Loucy (cell line): ENCODE measurements around the gene MTLN.
"Not testable (repeated sequence)": the region's sequence is repeated elsewhere in the genome, so short reads cannot be mapped to it uniquely, and the experiment has no call there.

Experiments used
- H2AFZ ChIP-seq: fragments of 200-600 bp; sonication (generic); 2 replicates; pipeline ENCODE4 v1.6.0; 2016; ENCODE audit warnings: antibody characterized with exemption, mild to moderate bottlenecking, low read length, moderate library complexity
- H3F3A ChIP-seq: fragments of 200-600 bp; 2 replicates; pipeline ENCODE4 v1.6.0; 2016; ENCODE audit warnings: antibody characterized with exemption, low read depth, mild to moderate bottlenecking
- H3K27me3 ChIP-seq: fragments of 200-600 bp; sonication (generic); 2 replicates; pipeline ENCODE4 v1.6.1; 2014; ENCODE audit warnings: low read length, mild to moderate bottlenecking; ENCODE audit not compliant: insufficient read depth, poor library complexity, severe bottlenecking
- H3K36me3 ChIP-seq: fragments of 200-600 bp; sonication (generic); 2 replicates; pipeline ENCODE4 v1.6.1; 2016; ENCODE audit warnings: low read length; ENCODE audit not compliant: insufficient read depth
- H3K4me1 ChIP-seq: fragments of 200-600 bp; sonication (generic); 2 replicates; pipeline ENCODE4 v1.5.1; 2014; ENCODE audit warnings: low read length, mild to moderate bottlenecking; ENCODE audit not compliant: insufficient read depth, poor library complexity, severe bottlenecking
- H3K4me2 ChIP-seq: fragments of 200-600 bp; sonication (generic); 2 replicates; pipeline ENCODE4 v1.6.0; 2014; ENCODE audit warnings: antibody characterized with exemption, low read length, low read depth, mild to moderate bottlenecking; ENCODE audit not compliant: poor library complexity, severe bottlenecking
- H3K4me3 ChIP-seq: fragments of 200-600 bp; sonication (generic); 2 replicates; pipeline ENCODE4 v1.5.1; 2014; ENCODE audit warnings: low read length, mild to moderate bottlenecking, mixed read lengths; ENCODE audit not compliant: poor library complexity, severe bottlenecking
- H3K79me2 ChIP-seq: fragments of 200-600 bp; sonication (generic); 2 replicates; pipeline ENCODE4 v1.6.1; 2014; ENCODE audit warnings: low read length; ENCODE audit not compliant: insufficient read depth
- H3K9ac ChIP-seq: fragments of 200-600 bp; sonication (generic); 2 replicates; pipeline ENCODE4 v1.6.0; 2014; ENCODE audit warnings: mild to moderate bottlenecking, low read depth, low read length, moderate library complexity; ENCODE audit not compliant: poor library complexity, severe bottlenecking
- H3K9me2 ChIP-seq: fragments of 200-600 bp; sonication (generic); replicated peaks from 2 replicates; pipeline ENCODE4 v1.6.1; 2016; ENCODE audit warnings: low read depth, low read length, mixed read lengths
- H3K9me3 ChIP-seq: fragments of 200-600 bp; sonication (generic); 2 replicates; pipeline ENCODE4 v1.6.1; 2014; ENCODE audit warnings: mild to moderate bottlenecking, antibody characterized with exemption, low read length, low read depth; ENCODE audit not compliant: insufficient read depth
- H4K20me1 ChIP-seq: fragments of 200-600 bp; sonication (generic); 2 replicates; pipeline ENCODE4 v1.6.0; 2014; ENCODE audit warnings: antibody characterized with exemption, low read length, mild to moderate bottlenecking; ENCODE audit not compliant: insufficient read depth, poor library complexity, severe bottlenecking
- EZH2phosphoT487 ChIP-seq: fragments of 200-600 bp; IDR thresholded peaks from 2 replicates; pipeline ENCODE4 v1.6.1; 2018; ENCODE audit warnings: antibody characterized with exemption, mild to moderate bottlenecking, moderate library complexity, borderline replicate concordance
- TF ChIP-seq, protein P1 (sequence below): fragments of 200-600 bp; sonication (generic); conservative IDR thresholded peaks from 2 replicates; pipeline ENCODE4 v1.5.1; 2014; ENCODE audit warnings: mild to moderate bottlenecking, antibody characterized with exemption, low read length

The MTLN gene

DNA sequence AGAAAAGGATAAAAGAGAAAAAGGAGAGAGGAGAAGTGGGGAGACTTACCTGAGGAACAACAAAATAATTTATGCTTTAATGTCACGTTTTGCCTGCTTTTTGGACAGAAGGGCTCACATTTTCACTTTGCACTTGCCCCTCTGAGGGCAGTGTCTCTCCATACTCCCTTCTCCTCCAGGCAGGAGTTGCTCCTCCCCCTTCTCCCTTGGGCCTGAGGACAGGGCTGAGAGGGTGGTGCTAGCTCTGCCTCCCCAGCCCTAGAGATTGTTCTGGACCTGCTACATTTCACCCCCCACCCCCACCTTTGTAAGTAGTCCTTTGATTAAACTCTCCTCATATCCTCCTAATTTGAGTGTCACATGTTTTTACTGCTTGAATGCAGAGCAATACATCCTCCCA is 17.5 kb upstream of the MTLN start:
- H3K9me3 ChIP-seq, H3K9me2 ChIP-seq, H3K4me3 ChIP-seq, H3K36me3 ChIP-seq, H3K4me1 ChIP-seq, H3K4me2 ChIP-seq, H3K79me2 ChIP-seq, H3F3A ChIP-seq, H2AFZ ChIP-seq, H3K9ac ChIP-seq, H4K20me1 ChIP-seq, H3K27me3 ChIP-seq: not testable (repeated sequence)

DNA sequence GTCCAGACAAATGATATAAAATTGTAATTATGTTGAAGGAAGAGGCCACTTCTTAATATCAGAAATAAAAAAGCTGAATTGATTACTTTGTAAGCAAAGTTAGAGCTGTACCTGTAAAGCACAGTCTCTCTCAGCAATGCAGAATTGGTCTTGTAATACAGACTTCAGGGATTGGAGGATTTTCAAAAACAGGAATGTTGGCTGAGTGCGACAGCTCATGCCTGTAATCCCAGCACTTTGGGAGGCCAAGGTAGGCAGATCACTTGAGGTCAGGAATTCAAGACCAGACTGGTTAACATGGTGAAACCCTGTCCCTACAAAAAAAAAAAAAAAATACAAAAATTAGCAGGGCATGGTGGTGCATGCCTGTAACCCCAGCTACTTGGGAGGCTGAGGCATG is 10.3 kb upstream of the MTLN start:
- not testable (repeated sequence) for H3K4me3 ChIP-seq, H3K4me2 ChIP-seq, H3F3A ChIP-seq

DNA sequence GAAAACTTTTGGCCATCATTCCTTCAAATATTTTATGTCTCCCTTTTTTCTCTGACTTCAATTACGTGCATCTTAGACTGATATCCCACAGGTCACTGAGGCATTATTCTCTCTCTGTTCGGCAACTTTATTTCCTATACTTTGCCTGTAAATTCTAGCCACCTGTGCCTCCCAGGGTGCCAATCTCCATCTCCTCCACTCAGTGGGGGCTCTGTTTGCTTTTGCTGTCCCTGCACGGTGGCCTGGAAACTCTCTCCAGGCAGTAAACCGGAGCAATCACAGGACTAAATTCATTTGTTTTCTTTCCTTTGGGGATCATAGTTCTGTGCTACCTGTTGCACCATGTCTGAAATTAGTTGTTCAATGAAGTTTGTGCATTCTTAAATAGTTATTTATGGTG is 9.6 kb upstream of the MTLN start:
- no peak for TF ChIP-seq EZH2phosphoT487
- TF ChIP-seq, protein P1, sequence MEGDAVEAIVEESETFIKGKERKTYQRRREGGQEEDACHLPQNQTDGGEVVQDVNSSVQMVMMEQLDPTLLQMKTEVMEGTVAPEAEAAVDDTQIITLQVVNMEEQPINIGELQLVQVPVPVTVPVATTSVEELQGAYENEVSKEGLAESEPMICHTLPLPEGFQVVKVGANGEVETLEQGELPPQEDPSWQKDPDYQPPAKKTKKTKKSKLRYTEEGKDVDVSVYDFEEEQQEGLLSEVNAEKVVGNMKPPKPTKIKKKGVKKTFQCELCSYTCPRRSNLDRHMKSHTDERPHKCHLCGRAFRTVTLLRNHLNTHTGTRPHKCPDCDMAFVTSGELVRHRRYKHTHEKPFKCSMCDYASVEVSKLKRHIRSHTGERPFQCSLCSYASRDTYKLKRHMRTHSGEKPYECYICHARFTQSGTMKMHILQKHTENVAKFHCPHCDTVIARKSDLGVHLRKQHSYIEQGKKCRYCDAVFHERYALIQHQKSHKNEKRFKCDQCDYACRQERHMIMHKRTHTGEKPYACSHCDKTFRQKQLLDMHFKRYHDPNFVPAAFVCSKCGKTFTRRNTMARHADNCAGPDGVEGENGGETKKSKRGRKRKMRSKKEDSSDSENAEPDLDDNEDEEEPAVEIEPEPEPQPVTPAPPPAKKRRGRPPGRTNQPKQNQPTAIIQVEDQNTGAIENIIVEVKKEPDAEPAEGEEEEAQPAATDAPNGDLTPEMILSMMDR: no peak
- H3F3A ChIP-seq: no peaks in the 10 kb centered on the region
- no peaks in the 10 kb centered on the region for H3K79me2 ChIP-seq
- no peak overlapping the region for H2AFZ ChIP-seq
- no peaks in the 10 kb centered on the region for H3K36me3 ChIP-seq
- H3K9me2 ChIP-seq: no peaks in the 10 kb centered on the region
- H3K4me2 ChIP-seq: no peak overlapping the region
- H3K27me3 ChIP-seq: peaks cover 49% of the 10 kb centered on the region
- no peaks in the 10 kb centered on the region for H3K4me1 ChIP-seq
- H4K20me1 ChIP-seq: no peaks in the 10 kb centered on the region
- no peak overlapping the region for H3K4me3 ChIP-seq
- H3K9me3 ChIP-seq: no peaks in the 10 kb centered on the region
- H3K9ac ChIP-seq: no peak overlapping the region

More for the DNA sequence above, 10.3 kb upstream of the MTLN start:
- not testable (repeated sequence) for H3K4me1 ChIP-seq, H3K36me3 ChIP-seq, H3K9me2 ChIP-seq, H3K9me3 ChIP-seq, H3K9ac ChIP-seq, H2AFZ ChIP-seq, H3K79me2 ChIP-seq, H4K20me1 ChIP-seq
- peaks cover 43% of the 10 kb centered on the region for H3K27me3 ChIP-seq

DNA sequence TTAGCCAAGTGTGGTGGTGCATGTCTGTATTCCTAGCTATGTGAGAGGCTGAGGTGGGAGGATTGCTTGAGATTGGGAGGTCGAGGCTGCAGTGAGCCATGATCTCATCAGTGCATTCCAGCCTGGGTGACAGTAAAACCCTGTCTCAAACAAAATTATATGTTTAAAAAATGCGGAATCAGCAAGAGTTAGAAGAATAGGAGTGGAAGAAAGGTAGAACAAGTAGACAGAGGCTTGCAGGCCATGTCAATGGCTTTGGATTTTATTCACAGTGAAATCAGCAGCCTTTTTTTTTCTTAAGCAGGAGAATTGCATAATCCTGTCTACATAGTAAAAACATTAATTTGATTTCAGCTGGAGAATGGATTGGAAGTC is 7.8 kb upstream of the MTLN start:
- TF ChIP-seq EZH2phosphoT487: no peak
- TF ChIP-seq, protein P1: no peak
- no peaks in the 10 kb centered on the region for H3K36me3 ChIP-seq
- no peak overlapping the region for H3K4me3 ChIP-seq
- H3K79me2 ChIP-seq: no peaks in the 10 kb centered on the region
- no peak overlapping the region for H3K9ac ChIP-seq
- no peak overlapping the region for H3K4me2 ChIP-seq
- no peaks in the 10 kb centered on the region for H3K4me1 ChIP-seq
- no peaks in the 10 kb centered on the region for H3K9me3 ChIP-seq
- H4K20me1 ChIP-seq: no peaks in the 10 kb centered on the region
- H3F3A ChIP-seq: no peaks in the 10 kb centered on the region
- no peaks in the 10 kb centered on the region for H3K9me2 ChIP-seq
- H3K27me3 ChIP-seq: peaks cover 62% of the 10 kb centered on the region
- H2AFZ ChIP-seq: no peak overlapping the region
